Suprapubic skin (tissue), 4 donors: ENCODE measurements around the gene ARL5C.

Experiments
- EP300 ChIP-seq: sonication (generic); formaldehyde crosslinking; IDR thresholded peaks from one replicate; pipeline ENCODE4 v1.6.1; 2017; ENCODE audit warnings: antibody characterized with exemption
- POLR2A ChIP-seq, 2 donors: fragments of 450-650 bp; IDR thresholded peaks; one replicate each; pipeline ENCODE4 v1.6.1; 2017; ENCODE audit warnings: antibody characterized with exemption in 2 of 2, mild to moderate bottlenecking in 2 of 2, moderate library complexity in 2 of 2
- POLR2AphosphoS5 ChIP-seq, 3 donors: sonication (generic); formaldehyde crosslinking; IDR thresholded peaks; one replicate each; pipeline ENCODE4 v1.6.1; 2017; ENCODE audit warnings: antibody characterized with exemption in 3 of 3
- TF ChIP-seq, protein P1 (sequence below), 2 donors: fragments of 200-600 bp in 1 of 2; fragments of 450-650 bp in 1 of 2; sonication (generic) in 1 of 2; IDR thresholded peaks; one replicate each; pipeline ENCODE4 v1.5.1; 2016 to 2019; ENCODE audit warnings: antibody characterized with exemption in 2 of 2, mild to moderate bottlenecking in 1 of 2, moderate library complexity in 1 of 2

DNA sequence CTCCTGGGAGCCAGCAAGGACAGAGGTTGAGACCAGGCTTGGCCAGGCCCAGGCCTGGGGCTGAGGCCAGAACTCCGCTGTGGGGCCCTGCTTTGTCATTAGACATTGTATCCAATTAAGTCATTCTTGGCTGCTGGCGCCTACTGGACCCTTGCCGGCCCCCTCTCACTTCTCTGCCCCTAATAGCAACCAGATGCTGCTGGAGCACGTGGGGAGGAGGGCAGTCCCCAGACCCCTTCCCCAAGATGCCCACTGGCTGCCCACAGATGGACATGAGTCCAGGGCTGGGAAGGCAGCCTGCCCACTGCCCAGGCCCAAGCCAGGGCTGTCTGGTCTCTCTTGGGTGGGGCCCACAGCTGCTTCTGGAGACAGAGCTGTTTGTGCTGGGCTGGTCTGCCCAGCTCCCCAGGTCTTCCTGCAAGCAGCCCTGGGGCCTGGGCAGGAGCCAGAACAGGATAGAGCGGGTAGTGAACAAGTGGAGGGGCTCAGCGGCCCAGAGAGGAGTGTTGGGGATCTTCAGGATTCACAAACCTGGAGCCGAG lies 22.3 kb downstream of the ARL5C start:
- TF ChIP-seq, protein P1, sequence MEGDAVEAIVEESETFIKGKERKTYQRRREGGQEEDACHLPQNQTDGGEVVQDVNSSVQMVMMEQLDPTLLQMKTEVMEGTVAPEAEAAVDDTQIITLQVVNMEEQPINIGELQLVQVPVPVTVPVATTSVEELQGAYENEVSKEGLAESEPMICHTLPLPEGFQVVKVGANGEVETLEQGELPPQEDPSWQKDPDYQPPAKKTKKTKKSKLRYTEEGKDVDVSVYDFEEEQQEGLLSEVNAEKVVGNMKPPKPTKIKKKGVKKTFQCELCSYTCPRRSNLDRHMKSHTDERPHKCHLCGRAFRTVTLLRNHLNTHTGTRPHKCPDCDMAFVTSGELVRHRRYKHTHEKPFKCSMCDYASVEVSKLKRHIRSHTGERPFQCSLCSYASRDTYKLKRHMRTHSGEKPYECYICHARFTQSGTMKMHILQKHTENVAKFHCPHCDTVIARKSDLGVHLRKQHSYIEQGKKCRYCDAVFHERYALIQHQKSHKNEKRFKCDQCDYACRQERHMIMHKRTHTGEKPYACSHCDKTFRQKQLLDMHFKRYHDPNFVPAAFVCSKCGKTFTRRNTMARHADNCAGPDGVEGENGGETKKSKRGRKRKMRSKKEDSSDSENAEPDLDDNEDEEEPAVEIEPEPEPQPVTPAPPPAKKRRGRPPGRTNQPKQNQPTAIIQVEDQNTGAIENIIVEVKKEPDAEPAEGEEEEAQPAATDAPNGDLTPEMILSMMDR (IDR thresholded peaks at IDR 0.05): no peak
- TF ChIP-seq POLR2A (IDR thresholded peaks at IDR 0.05) (no peak), POLR2AphosphoS5 (IDR thresholded peaks at IDR 0.05) (no peak), EP300 (no peak)
